DMS53 treated with DMSO at 0.1 percent for 48 hours (cell line): ENCODE results near the gene PLEKHG2.
A peak's percentile ranks its signal among the peaks of the same experiment; 100 is the strongest.
"Not testable (repeated sequence)": the region's sequence is repeated elsewhere in the genome, so short reads cannot be mapped to it uniquely, and the experiment has no call there.

Source experiments
- DNase-seq: peaks from one replicate; lab custom pipeline; 2025; ENCODE audit not compliant: unreplicated experiment; lab: John Stamatoyannopoulos, UW

PLEKHG2 gene

GRCh38 chr19:39412100-39412866 lies at the start of gene PLEKHG2:
Gene PLEKHG2, plus strand, starts transcription at chr19:39412669. Its CDS starts 1,418 bp downstream, at chr19:39414087.
- peak; percentile 99 for DNase-seq

- DNase-seq: no peak
These were observed 49.5 kb upstream of the PLEKHG2 start for GRCh38 chr19:39362682-39363657.

- DNase-seq: no peak
These were observed 48.5 kb upstream of the PLEKHG2 start for GRCh38 chr19:39363901-39364457.

GRCh38 chr19:39365531-39365930 lies 46.9 kb upstream of the PLEKHG2 start:
- no peak for DNase-seq

GRCh38 chr19:39369200-39369599 lies 43.3 kb upstream of the PLEKHG2 start:
- DNase-seq: no peak

GRCh38 chr19:39370735-39371134 lies 41.7 kb upstream of the PLEKHG2 start:
- DNase-seq: no peak

GRCh38 chr19:39372047-39372802 lies 40.2 kb upstream of the PLEKHG2 start:
- no peak for DNase-seq

GRCh38 chr19:39372941-39373340 lies 39.5 kb upstream of the PLEKHG2 start:
- no peak for DNase-seq

- DNase-seq: no peak
These were observed 36.5 kb upstream of the PLEKHG2 start for GRCh38 chr19:39375929-39376328.

- DNase-seq: no peak
These were observed 34.8 kb upstream of the PLEKHG2 start for GRCh38 chr19:39377373-39378362.

GRCh38 chr19:39379366-39379765 lies 33.1 kb upstream of the PLEKHG2 start:
- not testable (repeated sequence) for DNase-seq

- DNase-seq: no peak
These were observed 32.5 kb upstream of the PLEKHG2 start for GRCh38 chr19:39379865-39380396.

GRCh38 chr19:39380521-39381502 lies 31.7 kb upstream of the PLEKHG2 start:
- no peak for DNase-seq

GRCh38 chr19:39381910-39382611 lies 30.4 kb upstream of the PLEKHG2 start:
- no peak for DNase-seq

GRCh38 chr19:39382991-39383828 lies 29.3 kb upstream of the PLEKHG2 start:
- DNase-seq: no peak

GRCh38 chr19:39384839-39385568 lies 27.5 kb upstream of the PLEKHG2 start:
- DNase-seq: no peak
